GM19395 (cell line): ENCODE measurements around the gene TMEM94.
"Not testable (repeated sequence)": the region's sequence is repeated elsewhere in the genome, so short reads cannot be mapped to it uniquely, and the experiment has no call there.

ENCODE experiments used
- ATAC-seq: cut with Tn5 transposase; IDR thresholded peaks from one replicate; pipeline ENCODE4 v1.9.1; 2021; ENCODE audit warnings: mild to moderate bottlenecking, moderate library complexity; ENCODE audit not compliant: unreplicated experiment

Gene TMEM94

GRCh38 chr17:75445296-75445695 lies 11.1 kb upstream of the TMEM94 start:
- ATAC-seq, result no peak

- not testable (repeated sequence) for ATAC-seq
Observed at GRCh38 chr17:75445896-75446295, 10.5 kb upstream of the TMEM94 start.

GRCh38 chr17:75447951-75448856 lies 8.2 kb upstream of the TMEM94 start:
- ATAC-seq, result no peak

GRCh38 chr17:75450270-75450669 lies 6.2 kb upstream of the TMEM94 start:
- no peak for ATAC-seq

- no peak for ATAC-seq
Observed at GRCh38 chr17:75454193-75454592, 2.2 kb upstream of the TMEM94 start.

- ATAC-seq, result not testable (repeated sequence)
Observed at GRCh38 chr17:75454672-75455071, 1.8 kb upstream of the TMEM94 start.

- ATAC-seq, result peak; percentile 35
Observed at GRCh38 chr17:75456039-75456416, 407 bp upstream of the TMEM94 start.

GRCh38 chr17:75457047-75457654 lies 716 bp downstream of the TMEM94 start:
- ATAC-seq, result no peak

GRCh38 chr17:75459246-75459589 lies 2.8 kb downstream of the TMEM94 start:
- no peak for ATAC-seq

GRCh38 chr17:75459590-75460267 lies 3.3 kb downstream of the TMEM94 start:
- no peak for ATAC-seq

GRCh38 chr17:75460295-75460694 lies 3.9 kb downstream of the TMEM94 start:
- ATAC-seq, result no peak

- no peak for ATAC-seq
Observed at GRCh38 chr17:75463603-75464002, 7.2 kb downstream of the TMEM94 start.

GRCh38 chr17:75465039-75465438 lies 8.6 kb downstream of the TMEM94 start:
- ATAC-seq, result no peak

- no peak for ATAC-seq
Observed at GRCh38 chr17:75468291-75468754, 11.9 kb downstream of the TMEM94 start.

- ATAC-seq, result no peak
Observed at GRCh38 chr17:75468779-75469373, 12.4 kb downstream of the TMEM94 start.

GRCh38 chr17:75471207-75471606 lies 14.8 kb downstream of the TMEM94 start:
- no peak for ATAC-seq

- ATAC-seq, result no peak
Observed at GRCh38 chr17:75472119-75472518, 15.7 kb downstream of the TMEM94 start.

- ATAC-seq, result no peak
Observed at GRCh38 chr17:75473246-75473645, 16.8 kb downstream of the TMEM94 start.

- no peak for ATAC-seq
Observed at GRCh38 chr17:75474736-75475135, 18.3 kb downstream of the TMEM94 start.

GRCh38 chr17:75475144-75475835 lies 18.9 kb downstream of the TMEM94 start:
- ATAC-seq, result no peak

GRCh38 chr17:75475851-75476250 lies 19.4 kb downstream of the TMEM94 start:
- no peak for ATAC-seq
